Right cardiac atrium (tissue), 5 donors: ENCODE measurements around the gene ATP6V1C2. TPM values are rescaled to one million over a fixed set of nuclear protein-coding genes. Genes with fewer than 3 reads are reported as not detected.

Source experiments
- ATAC-seq, 2 donors: fragments of 200-7000 bp; cut with Tn5 transposase; one replicate each; pipeline versions ENCODE4 v1.8.0 to v1.9.1; 2020; ENCODE audit warnings: moderate library complexity in 2 of 2, mild to moderate bottlenecking in 1 of 2
- DNase-seq, 3 donors: peaks; one replicate each; pipeline ENCODE4 v3.0.0-alpha.2; 2020
- H3K27ac ChIP-seq: one replicate; pipeline ENCODE4 v1.5.1; 2013; ENCODE audit warnings: mild to moderate bottlenecking, low read length, control low read depth, moderate library complexity
- H3K27me3 ChIP-seq: one replicate; pipeline ENCODE4 v1.6.1; 2013; ENCODE audit not compliant: control insufficient read depth, insufficient read depth
- H3K4me1 ChIP-seq: one replicate; pipeline ENCODE4 v1.6.1; 2013; ENCODE audit warnings: low read length; ENCODE audit not compliant: control insufficient read depth, insufficient read depth
- H3K4me3 ChIP-seq: one replicate; pipeline ENCODE4 v1.5.1; 2013; ENCODE audit warnings: low read length, control low read depth
- H3K9me3 ChIP-seq: one replicate; pipeline ENCODE4 v1.6.1; 2013; ENCODE audit warnings: low read length; ENCODE audit not compliant: control insufficient read depth
- WGBS: extraction: QIAGEN DNeasy Blood & Tissue Kit; methylation state at CpG from one replicate; pipeline ENCODE4 v1.1.7; 2013; 5-methylcytosine and 5-hydroxymethylcytosine counted together
- intact Hi-C, 4 donors: fragments of 100-400 bp; cut with DNase I; formaldehyde crosslinking; loops; one replicate each; pipeline versions ENCODE4 v1.11.0 to v1.14.0; 2022 to 2023
- long read RNA-seq, 4 donors: library from polyadenylated mRNA; unstranded; transcript quantifications; one replicate each; pipeline ENCODE4 v2.0.0, GENCODE V29; 2020 to 2021
- polyA plus RNA-seq: library from polyadenylated mRNA; stranded (reverse); fragments of 200-250 nt; gene quantifications from one replicate; pipeline ENCODE4 v1.2.3, GENCODE V29; 2013
- total RNA-seq, 4 donors: library from RNA; stranded (reverse); fragmentation: NEBNext Ultra II Directional; extraction: Animal tissue kit (Norgen Biotek cat#: 25700); gene quantifications; one replicate each; pipeline ENCODE4 v1.2.1, GENCODE V29; 2021
- donor health status: healthy with polysubstance abuse.
- donor health status: DM: no; HTN: yes; CAD: no.
- donor health status: DM: no; HTN: no; CAD: no.
- donor health status: DM: no; HTN: yes; CAD: no; lungs with severe emphysema.
- donor health status: DM: yes; HTN: yes; CAD: no.

Gene ATP6V1C2
- under 1 TPM in 2 of 4 donors, not detected in 2; 0.09 to 0.36 TPM for total RNA-seq
- polyA plus RNA-seq: 0.52 TPM
- long read RNA-seq, donor 1: 0 reads
- long read RNA-seq, donor 2: 0 reads
- long read RNA-seq, donor 3, partial matches to known transcripts: 1 of 3 reads
- long read RNA-seq, donor 3, other reads (novel, unspliced or antisense): 2 of 3 reads
- long read RNA-seq, donor 4: 0 reads

- ATAC-seq: peak; percentile 45 to 52
- Histone ChIP-seq H3K4me3 (peak within 1 kb of the TSS; percentile 75), H3K27ac (no peak within 1 kb of the TSS), H3K27me3 (peaks cover 3% of the 10 kb centered on the region), H3K9me3 (no peaks in the 10 kb centered on the region), H3K4me1 (no peaks in the 10 kb centered on the region)
- WGBS: under 1% methylated on average over 97 of the region's 99 CpGs
- intact Hi-C loops: no loop called here
- peak in 2 of 3 donors; percentile 22 to 54 for DNase-seq
Observed at GRCh38 chr2:10721396-10722251, at the start of gene ATP6V1C2. Gene ATP6V1C2 (plus strand): TSS chr2:10721630. CDS start chr2:10722850, 1,220 bp downstream.

DNA sequence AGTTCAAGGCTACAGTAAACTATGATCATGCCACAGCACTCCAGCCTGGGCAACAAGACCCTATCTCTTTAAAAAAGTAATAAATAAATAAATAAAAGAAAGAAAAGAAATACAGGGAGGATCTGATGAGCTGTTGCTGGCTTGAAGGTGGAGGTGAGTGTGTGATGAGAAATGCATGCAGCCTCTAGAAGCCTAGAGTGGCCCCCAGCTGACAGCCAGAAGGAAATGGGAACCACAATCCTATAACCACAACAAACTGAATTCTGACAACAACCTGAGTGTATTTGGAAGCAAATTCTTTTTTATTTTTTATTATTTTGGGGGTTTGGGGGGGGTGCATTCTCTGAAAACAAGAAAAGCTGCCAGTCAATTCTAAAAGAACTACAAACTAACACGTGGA lies 46.3 kb upstream of the ATP6V1C2 start:
- H3K4me3 ChIP-seq: no peak overlapping the region
- no peaks in the 10 kb centered on the region for H3K9me3 ChIP-seq
- ATAC-seq (no peak), DNase-seq (no peak)
- H3K4me1 ChIP-seq: no peaks in the 10 kb centered on the region
- intact Hi-C loops: no loop called here
- H3K27ac ChIP-seq: no peak overlapping the region
- WGBS: 81% methylated on average over 1 of the region's 1 CpG
- H3K27me3 ChIP-seq: no peaks in the 10 kb centered on the region

DNA sequence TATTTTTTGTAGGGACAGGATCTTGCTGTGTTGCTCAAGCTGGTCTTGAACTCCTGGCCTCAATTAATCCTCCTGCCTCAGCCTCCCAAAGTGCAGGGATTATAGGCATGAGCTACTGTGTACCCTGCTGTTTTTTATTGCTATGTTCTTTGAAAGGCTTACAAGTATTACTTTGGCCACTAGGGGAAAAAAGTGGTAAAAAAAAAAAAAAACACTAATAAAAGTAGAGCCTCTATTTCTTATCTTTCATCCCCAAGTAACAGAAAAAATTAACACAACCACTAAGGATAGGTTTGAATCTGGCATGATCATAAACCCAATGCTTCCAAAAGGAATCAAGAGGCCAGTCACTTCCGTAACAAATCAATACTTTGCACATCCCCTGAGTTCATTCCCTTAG lies 43.2 kb upstream of the ATP6V1C2 start:
- DNase-seq (no peak), ATAC-seq (no peak)
- no peak overlapping the region for H3K4me3 ChIP-seq
- no peaks in the 10 kb centered on the region for H3K4me1 ChIP-seq
- no peaks in the 10 kb centered on the region for H3K27me3 ChIP-seq
- no peaks in the 10 kb centered on the region for H3K9me3 ChIP-seq
- no peak overlapping the region for H3K27ac ChIP-seq
- intact Hi-C loops: no loop called here
- WGBS: 96% methylated on average over 1 of the region's 1 CpG

DNA sequence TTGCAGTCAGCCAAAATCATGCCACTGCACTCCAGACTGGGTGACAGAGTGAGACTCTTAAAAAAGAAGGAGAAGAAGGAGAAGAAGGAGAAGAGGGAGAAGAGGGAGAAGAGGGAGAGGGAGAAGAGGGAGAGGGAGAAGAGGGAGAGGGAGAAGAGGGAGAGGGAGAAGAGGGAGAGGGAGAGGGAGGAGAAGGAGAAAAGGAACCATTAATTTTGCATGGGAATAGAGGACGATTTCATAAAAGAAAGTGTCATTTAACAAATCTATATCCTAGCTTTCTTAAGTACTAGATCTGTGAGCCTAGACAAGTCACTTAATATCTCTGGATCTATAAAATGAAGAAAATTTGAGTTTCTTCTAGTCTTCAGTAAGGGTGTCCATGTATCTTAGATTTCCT lies 41.2 kb upstream of the ATP6V1C2 start:
- H3K4me1 ChIP-seq: no peaks in the 10 kb centered on the region
- H3K9me3 ChIP-seq: no peaks in the 10 kb centered on the region
- H3K27ac ChIP-seq: no peak overlapping the region
- 89% methylated on average over 1 of the region's 1 CpG for WGBS
- ATAC-seq (no peak), DNase-seq (no peak)
- H3K27me3 ChIP-seq: no peaks in the 10 kb centered on the region
- no peak overlapping the region for H3K4me3 ChIP-seq
- intact Hi-C loops: no loop called here

DNA sequence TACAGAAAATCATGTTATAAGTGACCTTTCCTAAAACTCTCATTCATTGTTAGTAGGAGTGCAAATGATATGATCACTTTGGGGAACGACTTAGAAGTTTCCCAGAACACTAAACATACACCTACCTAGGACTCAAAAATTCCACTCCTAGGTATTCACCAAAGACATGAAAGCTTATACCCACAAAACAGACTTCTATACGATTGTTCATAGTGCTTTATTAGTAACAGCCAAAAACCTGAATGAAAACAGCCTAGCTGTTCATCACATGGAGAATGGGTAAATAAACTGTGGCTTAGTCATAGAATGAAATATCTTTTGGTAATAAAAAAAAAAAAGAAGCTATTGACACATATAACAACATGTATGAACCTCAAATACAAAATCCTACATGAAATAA lies 40.5 kb upstream of the ATP6V1C2 start:
- H3K4me3 ChIP-seq: no peak overlapping the region
- no peak for ATAC-seq
- WGBS: 92% methylated on average over 2 of the region's 2 CpGs
- no peak for DNase-seq
- no peaks in the 10 kb centered on the region for H3K9me3 ChIP-seq
- intact Hi-C loops: no loop called here
- H3K4me1 ChIP-seq: no peaks in the 10 kb centered on the region
- no peaks in the 10 kb centered on the region for H3K27me3 ChIP-seq
- no peak overlapping the region for H3K27ac ChIP-seq

GRCh38 chr2:10686176-10686730 lies 35.2 kb upstream of the ATP6V1C2 start:
- DNase-seq (no peak), ATAC-seq (no peak)
- Histone ChIP-seq H3K27me3 (no peaks in the 10 kb centered on the region), H3K4me3 (no peak overlapping the region), H3K9me3 (no peaks in the 10 kb centered on the region), H3K4me1 (peaks cover 3% of the 10 kb centered on the region), H3K27ac (no peak overlapping the region)
- WGBS: 54% methylated on average over 5 of the region's 5 CpGs
- intact Hi-C loops: no loop called here

- intact Hi-C loops: no loop called here
- peaks cover 3% of the 10 kb centered on the region for H3K4me1 ChIP-seq
- DNase-seq: peak in 2 of 3 donors; percentile 36 to 71
- 4% methylated on average over 27 of the region's 27 CpGs for WGBS
- peak overlapping the region; percentile 19 for H3K27ac ChIP-seq
- H3K9me3 ChIP-seq: no peaks in the 10 kb centered on the region
- H3K27me3 ChIP-seq: no peaks in the 10 kb centered on the region
- peak overlapping the region; percentile 79 for H3K4me3 ChIP-seq
- ATAC-seq: peak; percentile 52 to 63
Observed at GRCh38 chr2:10688921-10689807, 32.3 kb upstream of the ATP6V1C2 start.

- ATAC-seq (no peak), DNase-seq (no peak)
- Histone ChIP-seq H3K27me3 (no peaks in the 10 kb centered on the region), H3K4me1 (peaks cover 3% of the 10 kb centered on the region), H3K9me3 (no peaks in the 10 kb centered on the region), H3K4me3 (no peak overlapping the region), H3K27ac (no peak overlapping the region)
- WGBS: 92% methylated on average over 6 of the region's 6 CpGs
- intact Hi-C loops: no loop called here
Observed at GRCh38 chr2:10691521-10691920, 29.9 kb upstream of the ATP6V1C2 start.

- H3K9me3 ChIP-seq: no peaks in the 10 kb centered on the region
- ATAC-seq: no peak
- intact Hi-C loops: no loop called here
- no peaks in the 10 kb centered on the region for H3K27me3 ChIP-seq
- 69% methylated on average over 4 of the region's 4 CpGs for WGBS
- no peak overlapping the region for H3K27ac ChIP-seq
- H3K4me3 ChIP-seq: no peak overlapping the region
- no peaks in the 10 kb centered on the region for H3K4me1 ChIP-seq
- no peak for DNase-seq
Observed at GRCh38 chr2:10700078-10700803, 21.2 kb upstream of the ATP6V1C2 start.

- no peak for DNase-seq
- WGBS: 88% methylated on average over 9 of the region's 9 CpGs
- no peaks in the 10 kb centered on the region for H3K27me3 ChIP-seq
- no peak for ATAC-seq
- no peak overlapping the region for H3K4me3 ChIP-seq
- intact Hi-C loops: no loop called here
- H3K4me1 ChIP-seq: no peaks in the 10 kb centered on the region
- H3K27ac ChIP-seq: no peak overlapping the region
- H3K9me3 ChIP-seq: no peaks in the 10 kb centered on the region
Observed at GRCh38 chr2:10704034-10704594, 17.3 kb upstream of the ATP6V1C2 start.
